ENCODE data around the gene IRX6.

Gene IRX6

GRCh38 chr16:55323637-55324271 lies at the start of gene IRX6:
Gene IRX6 (plus strand): TSS chr16:55324203. CDS start chr16:55325092, 889 bp downstream.
- Histone ChIP-seq H3K4me3 (ENCODE audit: low read depth, low read length) (peak within 1 kb of the TSS; percentile 64), H3K36me3 (ENCODE audit: control insufficient read depth, insufficient read depth, low read length) (no peaks in the 10 kb centered on the region), H3K4me1 (ENCODE audit: control insufficient read depth, insufficient read depth, low read length) (peaks cover 9% of the 10 kb centered on the region; the same call in 1 of the 2 replicates), H3K9me3 (ENCODE audit: control insufficient read depth, insufficient read depth, low read length) (no peaks in the 10 kb centered on the region), H3K27me3 (ENCODE audit: control insufficient read depth, insufficient read depth, low read length) (peaks cover 93% of the 10 kb centered on the region), H3K27ac (ENCODE audit: low read depth, low read length) (no peak within 1 kb of the TSS), H3K9ac (ENCODE audit: low read depth, low read length) (no peak within 1 kb of the TSS)

DNA sequence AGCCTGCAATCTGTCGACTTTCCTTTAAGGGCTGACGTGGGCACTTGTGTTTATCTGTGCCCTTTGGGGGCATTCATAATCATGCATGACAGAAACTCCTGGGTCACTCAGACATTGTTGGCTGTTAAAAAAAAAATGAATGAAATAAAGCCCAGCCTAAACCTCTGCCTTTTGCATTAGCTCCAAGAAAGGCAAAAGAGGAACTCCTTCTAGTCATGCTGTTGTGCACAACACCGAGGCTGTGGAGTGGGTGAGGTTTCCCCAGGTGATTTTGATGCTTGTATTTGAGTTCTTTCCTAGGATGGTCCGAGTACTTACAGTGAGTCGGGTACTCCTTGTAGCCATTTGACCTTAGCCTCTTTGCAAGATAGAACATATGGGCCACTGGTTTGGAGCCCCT lies 49.6 kb upstream of the IRX6 start:
- no peaks in the 10 kb centered on the region for H3K36me3 ChIP-seq (ENCODE audit: control insufficient read depth, insufficient read depth, low read length)
- no peak overlapping the region for H3K4me3 ChIP-seq (ENCODE audit: low read depth, low read length)
- H3K9ac ChIP-seq (ENCODE audit: low read depth, low read length), result no peak overlapping the region
- H3K27me3 ChIP-seq (ENCODE audit: control insufficient read depth, insufficient read depth, low read length), result no peaks in the 10 kb centered on the region
- H3K9me3 ChIP-seq (ENCODE audit: control insufficient read depth, insufficient read depth, low read length), result no peaks in the 10 kb centered on the region
- H3K4me1 ChIP-seq (ENCODE audit: control insufficient read depth, insufficient read depth, low read length), result no peaks in the 10 kb centered on the region
- no peak overlapping the region for H3K27ac ChIP-seq (ENCODE audit: low read depth, low read length)

GRCh38 chr16:55275167-55275566 lies 48.8 kb upstream of the IRX6 start:
- Histone ChIP-seq H3K27ac (ENCODE audit: low read depth, low read length) (no peak overlapping the region), H3K27me3 (ENCODE audit: control insufficient read depth, insufficient read depth, low read length) (no peaks in the 10 kb centered on the region), H3K9me3 (ENCODE audit: control insufficient read depth, insufficient read depth, low read length) (no peaks in the 10 kb centered on the region), H3K4me1 (ENCODE audit: control insufficient read depth, insufficient read depth, low read length) (no peaks in the 10 kb centered on the region), H3K36me3 (ENCODE audit: control insufficient read depth, insufficient read depth, low read length) (no peaks in the 10 kb centered on the region), H3K4me3 (ENCODE audit: low read depth, low read length) (no peak overlapping the region), H3K9ac (ENCODE audit: low read depth, low read length) (no peak overlapping the region)

GRCh38 chr16:55275869-55276268 lies 48.1 kb upstream of the IRX6 start:
- no peak overlapping the region for H3K9ac ChIP-seq (ENCODE audit: low read depth, low read length)
- no peaks in the 10 kb centered on the region for H3K4me1 ChIP-seq (ENCODE audit: control insufficient read depth, insufficient read depth, low read length)
- H3K27ac ChIP-seq (ENCODE audit: low read depth, low read length), result no peak overlapping the region
- H3K36me3 ChIP-seq (ENCODE audit: control insufficient read depth, insufficient read depth, low read length), result no peaks in the 10 kb centered on the region
- no peak overlapping the region for H3K4me3 ChIP-seq (ENCODE audit: low read depth, low read length)
- H3K9me3 ChIP-seq (ENCODE audit: control insufficient read depth, insufficient read depth, low read length), result no peaks in the 10 kb centered on the region
- H3K27me3 ChIP-seq (ENCODE audit: control insufficient read depth, insufficient read depth, low read length), result no peaks in the 10 kb centered on the region

- Histone ChIP-seq H3K27ac (ENCODE audit: low read depth, low read length) (no peak overlapping the region), H3K36me3 (ENCODE audit: control insufficient read depth, insufficient read depth, low read length) (no peaks in the 10 kb centered on the region), H3K9ac (ENCODE audit: low read depth, low read length) (no peak overlapping the region), H3K9me3 (ENCODE audit: control insufficient read depth, insufficient read depth, low read length) (no peaks in the 10 kb centered on the region), H3K4me3 (ENCODE audit: low read depth, low read length) (no peak overlapping the region), H3K4me1 (ENCODE audit: control insufficient read depth, insufficient read depth, low read length) (no peaks in the 10 kb centered on the region), H3K27me3 (ENCODE audit: control insufficient read depth, insufficient read depth, low read length) (no peaks in the 10 kb centered on the region)
Measured at GRCh38 chr16:55277536-55277935, 46.5 kb upstream of the IRX6 start.

DNA sequence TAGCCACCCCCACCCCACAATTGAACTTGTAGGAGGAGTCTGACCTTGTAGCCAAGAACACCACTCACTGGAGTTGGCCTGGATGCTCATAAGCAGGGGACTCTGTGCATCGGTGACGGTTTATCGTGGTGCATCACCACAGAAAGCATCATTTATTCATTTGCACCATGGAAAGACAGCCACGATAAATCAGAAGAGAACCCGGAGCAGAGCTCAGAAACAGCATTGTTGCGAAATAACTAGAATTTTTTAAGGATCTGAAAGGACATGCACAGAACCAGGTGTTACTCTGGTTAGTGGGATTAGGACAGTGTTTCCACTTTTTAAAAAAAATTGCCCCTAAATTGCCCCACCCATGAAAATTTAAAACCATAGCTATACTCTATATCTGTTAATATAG lies 44.4 kb upstream of the IRX6 start:
- H3K27ac ChIP-seq (ENCODE audit: low read depth, low read length), result no peak overlapping the region
- no peak overlapping the region for H3K4me3 ChIP-seq (ENCODE audit: low read depth, low read length)
- no peaks in the 10 kb centered on the region for H3K9me3 ChIP-seq (ENCODE audit: control insufficient read depth, insufficient read depth, low read length)
- H3K9ac ChIP-seq (ENCODE audit: low read depth, low read length), result no peak overlapping the region
- H3K4me1 ChIP-seq (ENCODE audit: control insufficient read depth, insufficient read depth, low read length), result peaks cover 9% of the 10 kb centered on the region
- no peaks in the 10 kb centered on the region for H3K36me3 ChIP-seq (ENCODE audit: control insufficient read depth, insufficient read depth, low read length)
- H3K27me3 ChIP-seq (ENCODE audit: control insufficient read depth, insufficient read depth, low read length), result no peaks in the 10 kb centered on the region

DNA sequence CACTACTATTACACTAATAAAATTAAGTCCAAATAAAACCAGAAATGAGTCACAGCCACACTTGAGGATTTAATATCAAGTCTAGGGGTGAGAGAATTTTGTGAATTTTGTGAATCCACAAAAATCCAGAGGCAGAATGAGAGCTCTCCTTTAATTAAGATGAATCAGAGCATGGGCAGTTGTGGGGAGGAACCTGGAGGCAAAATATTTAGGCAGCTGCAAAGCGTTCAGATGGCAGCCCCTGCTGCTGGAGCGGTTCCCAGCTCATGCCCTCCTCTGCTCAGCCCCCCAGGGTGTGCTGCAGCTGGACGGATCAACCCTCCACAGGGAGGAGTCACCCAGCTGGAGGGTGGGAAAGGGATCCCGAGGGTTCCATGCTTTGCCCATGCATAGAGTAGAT lies 43.4 kb upstream of the IRX6 start:
- H3K27me3 ChIP-seq (ENCODE audit: control insufficient read depth, insufficient read depth, low read length), result no peaks in the 10 kb centered on the region
- H3K27ac ChIP-seq (ENCODE audit: low read depth, low read length), result no peak overlapping the region
- no peaks in the 10 kb centered on the region for H3K9me3 ChIP-seq (ENCODE audit: control insufficient read depth, insufficient read depth, low read length)
- peaks cover 9% of the 10 kb centered on the region for H3K4me1 ChIP-seq (ENCODE audit: control insufficient read depth, insufficient read depth, low read length)
- no peaks in the 10 kb centered on the region for H3K36me3 ChIP-seq (ENCODE audit: control insufficient read depth, insufficient read depth, low read length)
- H3K9ac ChIP-seq (ENCODE audit: low read depth, low read length), result no peak overlapping the region
- no peak overlapping the region for H3K4me3 ChIP-seq (ENCODE audit: low read depth, low read length)

- Histone ChIP-seq H3K4me3 (ENCODE audit: low read depth, low read length) (no peak overlapping the region), H3K9me3 (ENCODE audit: control insufficient read depth, insufficient read depth, low read length) (no peaks in the 10 kb centered on the region), H3K9ac (ENCODE audit: low read depth, low read length) (no peak overlapping the region), H3K36me3 (ENCODE audit: control insufficient read depth, insufficient read depth, low read length) (no peaks in the 10 kb centered on the region), H3K27ac (ENCODE audit: low read depth, low read length) (no peak overlapping the region), H3K4me1 (ENCODE audit: control insufficient read depth, insufficient read depth, low read length) (peaks cover 9% of the 10 kb centered on the region), H3K27me3 (ENCODE audit: control insufficient read depth, insufficient read depth, low read length) (no peaks in the 10 kb centered on the region)
Measured at GRCh38 chr16:55282441-55282840, 41.6 kb upstream of the IRX6 start.

DNA sequence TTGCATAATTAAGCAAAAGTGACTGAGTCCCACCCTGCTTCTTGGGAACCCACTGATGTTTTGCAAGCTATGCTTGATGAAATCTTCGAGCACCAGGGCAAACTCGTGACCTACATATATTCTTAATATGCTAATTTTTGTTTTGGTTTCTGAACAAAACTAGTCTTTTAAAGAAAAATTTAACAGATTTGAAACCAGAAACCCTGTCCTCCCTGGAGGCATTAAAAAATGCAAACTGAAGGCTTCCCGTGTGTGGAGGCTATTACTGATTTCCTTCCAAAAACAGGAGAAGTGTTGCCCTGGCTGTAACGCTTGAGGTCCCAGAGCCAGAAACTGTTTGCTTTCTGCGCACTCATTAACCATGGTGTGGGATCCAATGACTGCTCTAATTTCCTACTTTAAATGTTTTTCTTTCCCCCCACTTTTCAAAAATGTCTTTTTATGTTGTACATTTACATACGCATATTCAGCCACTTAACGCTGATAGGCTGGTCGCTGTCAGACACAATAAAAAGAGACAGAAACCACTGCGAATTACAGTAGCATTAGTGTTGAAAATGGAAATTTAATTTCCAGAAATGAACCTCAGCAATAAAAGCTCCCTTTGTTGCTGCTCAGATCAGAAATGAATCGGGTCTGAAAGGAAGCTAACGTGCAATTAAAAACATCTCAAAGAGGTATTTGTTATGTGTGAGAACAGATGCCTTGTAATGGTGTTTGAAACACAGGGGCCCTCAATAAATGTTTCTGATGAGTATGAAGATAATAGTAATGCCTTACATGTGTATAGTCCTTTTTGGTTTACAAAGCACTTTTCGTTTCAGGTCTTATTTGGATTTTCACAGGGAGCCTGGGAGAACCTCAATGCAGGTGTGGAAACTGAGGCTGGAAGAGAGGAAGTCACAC lies 39.9 kb upstream of the IRX6 start:
- Histone ChIP-seq H3K9me3 (ENCODE audit: control insufficient read depth, insufficient read depth, low read length) (no peaks in the 10 kb centered on the region), H3K4me1 (ENCODE audit: control insufficient read depth, insufficient read depth, low read length) (peaks cover 9% of the 10 kb centered on the region), H3K27me3 (ENCODE audit: control insufficient read depth, insufficient read depth, low read length) (no peaks in the 10 kb centered on the region), H3K4me3 (ENCODE audit: low read depth, low read length) (no peak overlapping the region), H3K27ac (ENCODE audit: low read depth, low read length) (no peak overlapping the region), H3K9ac (ENCODE audit: low read depth, low read length) (no peak overlapping the region), H3K36me3 (ENCODE audit: control insufficient read depth, insufficient read depth, low read length) (no peaks in the 10 kb centered on the region)

- Histone ChIP-seq H3K4me3 (ENCODE audit: low read depth, low read length) (no peak overlapping the region), H3K36me3 (ENCODE audit: control insufficient read depth, insufficient read depth, low read length) (no peaks in the 10 kb centered on the region), H3K27ac (ENCODE audit: low read depth, low read length) (no peak overlapping the region), H3K9me3 (ENCODE audit: control insufficient read depth, insufficient read depth, low read length) (no peaks in the 10 kb centered on the region), H3K9ac (ENCODE audit: low read depth, low read length) (no peak overlapping the region), H3K4me1 (ENCODE audit: control insufficient read depth, insufficient read depth, low read length) (peaks cover 9% of the 10 kb centered on the region), H3K27me3 (ENCODE audit: control insufficient read depth, insufficient read depth, low read length) (no peaks in the 10 kb centered on the region)
Measured at GRCh38 chr16:55284718-55285099, 39.3 kb upstream of the IRX6 start.

DNA sequence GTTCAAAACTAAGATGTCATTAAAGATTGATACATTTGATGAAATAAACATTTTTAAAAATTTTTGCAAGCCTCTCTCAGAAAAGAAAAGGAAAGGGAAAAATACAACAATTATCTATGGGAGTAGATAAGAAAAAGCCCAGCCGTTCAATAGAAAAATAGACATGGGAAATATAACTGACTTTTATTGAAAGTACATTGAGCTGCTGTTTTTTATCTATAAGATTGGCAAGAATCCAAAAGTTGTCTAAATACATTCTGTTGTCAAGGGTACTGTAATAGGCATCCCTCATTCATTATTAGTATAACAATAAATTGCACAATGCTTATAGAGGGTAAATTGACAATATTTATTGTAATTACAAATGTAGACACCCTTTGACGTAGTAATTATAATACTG lies 38.4 kb upstream of the IRX6 start:
- H3K27me3 ChIP-seq (ENCODE audit: control insufficient read depth, insufficient read depth, low read length), result no peaks in the 10 kb centered on the region
- H3K4me3 ChIP-seq (ENCODE audit: low read depth, low read length), result no peak overlapping the region
- H3K9ac ChIP-seq (ENCODE audit: low read depth, low read length), result no peak overlapping the region
- H3K9me3 ChIP-seq (ENCODE audit: control insufficient read depth, insufficient read depth, low read length), result no peaks in the 10 kb centered on the region
- peaks cover 9% of the 10 kb centered on the region for H3K4me1 ChIP-seq (ENCODE audit: control insufficient read depth, insufficient read depth, low read length)
- no peaks in the 10 kb centered on the region for H3K36me3 ChIP-seq (ENCODE audit: control insufficient read depth, insufficient read depth, low read length)
- H3K27ac ChIP-seq (ENCODE audit: low read depth, low read length), result no peak overlapping the region
